H1 (cell line): ENCODE measurements around the gene PAX7. TPM values are rescaled to one million over a fixed set of nuclear protein-coding genes. Genes with fewer than 3 reads are reported as not detected.

Experiments used
- CBX5 ChIP-seq: fragments of 300-800, 300-1000 bp; sonication (generic); IDR thresholded peaks from 2 replicates; pipeline ENCODE4 v1.7.1; 2016; ENCODE audit warnings: antibody characterized with exemption, low read length, low read depth
- CHD2 ChIP-seq: IDR thresholded peaks from 2 replicates; pipeline ENCODE4 v1.6.1; 2012; ENCODE audit warnings: low read length, improper control_type of control experiment
- EZH2 ChIP-seq: fragments of 200-600 bp; sonication (generic); IDR thresholded peaks from 2 replicates; pipeline ENCODE4 v1.7.1; 2012; ENCODE audit warnings: low read depth, mild to moderate bottlenecking, moderate library complexity, low read length, inconsistent platforms; ENCODE audit not compliant: severe bottlenecking
- JUND ChIP-seq: IDR thresholded peaks from 2 replicates; pipeline ENCODE4 v1.6.1; 2011; ENCODE audit warnings: mild to moderate bottlenecking, improper control_type of control experiment, low read length
- KDM1A ChIP-seq: fragments of 200-600, 300-600 bp; sonication (generic); IDR thresholded peaks from 2 replicates; pipeline ENCODE4 v1.7.1; 2016; ENCODE audit warnings: mild to moderate bottlenecking, low read length, borderline replicate concordance
- NANOG ChIP-seq: IDR thresholded peaks from 2 replicates; pipeline ENCODE4 v1.6.1; 2011; ENCODE audit warnings: low read length, low read depth, mild to moderate bottlenecking, inconsistent platforms; ENCODE audit not compliant: insufficient read depth, poor library complexity, severe bottlenecking
- PHF8 ChIP-seq: fragments of 200-600 bp; sonication (generic); conservative IDR thresholded peaks from 2 replicates; pipeline ENCODE4 v1.7.1; 2012; ENCODE audit warnings: low read depth, mild to moderate bottlenecking, inconsistent platforms, low read length, moderate library complexity
- SIRT6 ChIP-seq: IDR thresholded peaks from one replicate; pipeline ENCODE4 v1.7.1; 2012; ENCODE audit warnings: low read length, inconsistent platforms
- polyA plus RNA-seq, 7 experiments: library from polyadenylated mRNA; depleted of rRNA in 3 of 7; stranded (reverse) in 5 of 7; unstranded in 2 of 7; fragments of >200 nt in 5 of 7; fragments of 200-250 nt in 2 of 7; gene quantifications; 1 replicate in 5 of 7; 2 replicates in 1 of 7; 4 replicates in 1 of 7; pipeline versions ENCODE4 v1.2.1 to v1.2.3, GENCODE V29; 2011 to 2013; ENCODE audit warnings: missing spikeins in 2 of 7, mixed read lengths in 2 of 7
- total RNA-seq: library from RNA; stranded (reverse); fragmentation: NEBNext Ultra II Directional; extraction: Animal tissue kit (Norgen Biotek cat#: 25700); gene quantifications from 2 replicates; pipeline ENCODE4 v1.2.1, GENCODE V29; 2021

Gene PAX7
- total and polyA plus RNA-seq, 2 of the 8 experiments (the other 6 are each of a cell fraction or from before 2014, with no cell fraction given), result not detected

DNA sequence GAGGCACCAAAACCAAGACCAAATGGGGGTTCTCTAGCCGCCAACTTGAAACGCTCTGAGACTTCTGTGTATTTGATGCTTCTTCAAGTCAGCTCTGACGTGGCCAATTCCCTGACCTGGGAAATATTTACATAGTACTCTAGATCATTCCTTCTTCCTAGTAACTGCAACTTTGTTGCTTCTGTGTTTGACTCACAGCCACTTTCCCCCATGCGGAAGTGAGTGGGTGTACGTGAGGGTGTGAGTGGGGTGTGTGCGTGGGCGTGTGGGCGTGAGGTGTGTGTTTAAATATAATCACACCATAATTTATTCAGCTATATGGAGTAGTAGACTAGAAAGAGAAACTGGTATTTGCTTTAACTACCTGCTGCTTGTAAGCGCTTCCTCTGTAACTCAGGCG is 117.8 kb downstream of the PAX7 start (continued):
- TF ChIP-seq CHD2 (no peak), CBX5 (no peak), KDM1A (no peak), EZH2 (no peak), NANOG (no peak), JUND (no peak), PHF8 (no peak), SIRT6 (no peak)
